Measurements from ENCODE around the gene PTPRQ. TPM values are rescaled to one million over a fixed set of nuclear protein-coding genes. Genes with fewer than 3 reads are reported as not detected.
"Not testable (repeated sequence)": the region's sequence is repeated elsewhere in the genome, so short reads cannot be mapped to it uniquely, and the experiment has no call there.

The PTPRQ gene
- total RNA-seq, 3 donors from 2014 or later: not detected

GRCh38 chr12:80676042-80676636 lies 232.1 kb downstream of the PTPRQ start:
- not testable (repeated sequence) for DNase-seq; H3K36me3 Mint-ChIP-seq (ENCODE audit: insufficient read depth); H3K4me3 Mint-ChIP-seq; H3K27me3 Mint-ChIP-seq (ENCODE audit: low read depth); H3K4me1 Mint-ChIP-seq (ENCODE audit: low read depth); ATAC-seq
- peaks cover 14% of the 10 kb centered on the region for H3K9me3 Mint-ChIP-seq

DNA sequence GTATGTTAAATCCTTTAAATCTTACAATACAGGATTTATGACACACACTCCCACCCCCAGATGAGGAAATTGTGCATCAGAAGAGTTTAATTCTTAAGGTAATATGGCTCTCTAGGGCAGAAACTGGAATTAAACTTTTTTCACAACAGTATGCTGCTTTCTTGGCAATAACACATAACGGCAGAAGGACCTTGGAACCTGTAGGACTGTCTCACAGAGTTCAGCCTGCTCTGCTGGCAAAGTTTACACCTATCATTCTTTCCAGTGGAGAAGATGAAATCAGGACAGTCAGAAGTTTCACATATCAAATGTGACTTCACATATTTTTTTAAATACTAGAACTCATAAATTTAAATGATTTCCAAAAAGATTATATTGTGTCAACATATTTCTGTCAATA lies 232.8 kb downstream of the PTPRQ start:
- ATAC-seq (no peak), DNase-seq (no peak)
- Mint-ChIP-seq H3K4me3 (no peak overlapping the region), H3K36me3 (ENCODE audit: insufficient read depth) (no peaks in the 10 kb centered on the region), H3K27me3 (ENCODE audit: low read depth) (no peaks in the 10 kb centered on the region), H3K4me1 (ENCODE audit: low read depth) (no peaks in the 10 kb centered on the region), H3K9me3 (peaks cover 12% of the 10 kb centered on the region)

DNA sequence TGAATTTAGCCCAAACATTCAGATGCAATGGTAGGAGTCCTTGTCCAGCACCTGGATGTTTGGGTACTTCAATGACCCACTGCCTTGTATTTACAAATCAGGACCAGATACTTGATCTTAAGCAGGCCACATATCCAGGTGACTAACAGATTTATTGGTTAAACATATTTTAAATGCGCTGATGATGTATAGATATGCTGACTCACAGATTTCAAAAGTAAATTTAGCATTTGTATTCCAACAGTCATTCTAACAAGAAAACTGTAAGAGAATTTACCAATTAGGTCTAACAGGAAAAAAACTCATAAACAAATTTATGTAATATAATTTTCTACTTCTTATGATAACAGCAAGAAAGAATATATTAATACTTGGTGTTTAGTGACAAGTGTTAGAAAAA lies 234.0 kb downstream of the PTPRQ start:
- no peak overlapping the region for H3K4me3 Mint-ChIP-seq
- no peak for ATAC-seq
- H3K4me1 Mint-ChIP-seq (ENCODE audit: low read depth): no peaks in the 10 kb centered on the region
- no peaks in the 10 kb centered on the region for H3K27me3 Mint-ChIP-seq (ENCODE audit: low read depth)
- H3K9me3 Mint-ChIP-seq: peaks cover 7% of the 10 kb centered on the region
- H3K36me3 Mint-ChIP-seq (ENCODE audit: insufficient read depth): no peaks in the 10 kb centered on the region
- no peak for DNase-seq

DNA sequence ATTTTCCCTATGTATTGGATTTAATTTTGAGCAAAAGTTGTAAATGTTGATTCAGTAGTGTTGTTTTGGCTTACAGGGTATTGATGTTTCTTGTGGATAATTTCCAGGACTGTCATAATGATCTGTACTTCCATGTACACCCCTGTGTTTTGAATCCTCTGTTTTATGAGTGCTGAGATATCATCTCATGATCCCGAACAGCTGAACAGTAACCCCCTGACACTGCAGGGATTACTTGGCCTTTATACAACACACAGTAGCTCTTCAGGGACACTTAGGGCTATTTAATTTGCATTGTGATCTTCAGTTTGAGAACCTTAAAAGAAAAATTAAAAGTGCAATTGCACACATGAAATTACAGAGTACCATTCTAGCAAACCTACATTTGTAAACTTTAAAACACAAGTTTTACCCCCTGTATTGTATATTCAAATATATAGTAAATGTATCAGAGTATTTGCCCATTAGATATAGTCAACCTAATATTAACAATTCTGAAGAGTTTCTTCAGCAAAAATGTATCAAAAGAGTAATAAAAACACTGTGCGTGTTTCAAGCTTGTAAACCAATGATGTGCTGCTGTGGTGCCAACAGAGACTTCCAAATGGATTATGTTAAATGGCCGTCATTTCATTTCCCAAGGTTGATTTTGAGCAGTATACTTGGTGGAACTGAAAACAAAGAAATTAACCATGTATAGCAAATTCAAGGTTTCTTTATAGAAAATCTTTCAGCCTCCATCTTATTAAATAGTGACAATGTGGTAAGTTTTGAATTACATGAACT lies 235.5 kb downstream of the PTPRQ start:
- Mint-ChIP-seq H3K27me3 (ENCODE audit: low read depth) (no peaks in the 10 kb centered on the region), H3K36me3 (ENCODE audit: insufficient read depth) (no peaks in the 10 kb centered on the region), H3K9me3 (peaks cover 5% of the 10 kb centered on the region), H3K4me1 (ENCODE audit: low read depth) (no peaks in the 10 kb centered on the region), H3K4me3 (no peak overlapping the region)
- ATAC-seq: no peak
- DNase-seq: no peak

DNA sequence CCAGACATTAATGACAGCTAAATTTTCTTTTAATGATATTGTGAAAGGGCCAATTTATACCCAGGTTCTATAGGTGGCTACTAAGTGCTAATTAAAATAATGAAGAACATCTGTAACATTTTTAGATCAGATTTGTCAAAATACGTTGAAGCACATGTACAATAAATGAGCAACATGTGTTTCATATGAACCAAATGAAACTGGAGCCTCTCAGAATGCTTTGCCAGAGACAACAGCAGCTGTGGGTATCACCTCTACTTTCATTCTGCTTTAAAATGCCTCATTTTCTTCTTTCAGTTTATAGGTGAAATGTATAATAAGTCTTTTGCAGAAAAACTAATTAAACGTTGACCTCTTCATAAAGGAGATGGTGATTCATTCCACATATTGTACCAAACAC lies 237.3 kb downstream of the PTPRQ start:
- no peaks in the 10 kb centered on the region for H3K36me3 Mint-ChIP-seq (ENCODE audit: insufficient read depth)
- no peak for ATAC-seq
- peaks cover 5% of the 10 kb centered on the region for H3K9me3 Mint-ChIP-seq
- DNase-seq: no peak
- no peaks in the 10 kb centered on the region for H3K27me3 Mint-ChIP-seq (ENCODE audit: low read depth)
- no peaks in the 10 kb centered on the region for H3K4me1 Mint-ChIP-seq (ENCODE audit: low read depth)
- H3K4me3 Mint-ChIP-seq: no peak overlapping the region

GRCh38 chr12:80681786-80682185 lies 237.8 kb downstream of the PTPRQ start:
- Mint-ChIP-seq H3K9me3 (peaks cover 5% of the 10 kb centered on the region), H3K27me3 (ENCODE audit: low read depth) (no peaks in the 10 kb centered on the region), H3K4me1 (ENCODE audit: low read depth) (no peaks in the 10 kb centered on the region), H3K4me3 (no peak overlapping the region), H3K36me3 (ENCODE audit: insufficient read depth) (no peaks in the 10 kb centered on the region)
- ATAC-seq: no peak
- no peak for DNase-seq

DNA sequence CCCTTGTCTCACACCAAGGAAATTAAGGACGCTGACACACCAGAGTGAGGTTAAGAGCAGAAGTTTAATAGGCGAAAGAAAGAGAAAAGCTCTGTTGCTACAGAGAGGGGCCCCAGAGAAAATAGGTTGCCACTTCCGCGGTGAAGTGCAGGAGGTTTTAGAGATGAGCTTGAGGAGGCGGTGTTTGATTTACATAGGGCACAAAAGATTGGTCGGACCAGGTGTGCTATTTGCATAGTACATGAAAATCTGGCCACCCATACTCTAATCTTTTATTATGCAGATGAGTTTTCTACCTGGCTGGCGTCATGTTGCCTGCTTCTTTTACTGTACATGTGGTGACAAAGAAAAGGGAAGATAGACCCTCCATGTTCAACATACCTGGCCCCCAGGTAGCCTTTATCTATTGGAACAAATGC lies 240.1 kb downstream of the PTPRQ start:
- Mint-ChIP-seq H3K4me1 (ENCODE audit: low read depth) (no peaks in the 10 kb centered on the region), H3K27me3 (ENCODE audit: low read depth) (no peaks in the 10 kb centered on the region), H3K9me3 (no peaks in the 10 kb centered on the region), H3K4me3 (no peak overlapping the region), H3K36me3 (ENCODE audit: insufficient read depth) (no peaks in the 10 kb centered on the region)
- no peak for DNase-seq
- no peak for ATAC-seq

- ATAC-seq: no peak
- Mint-ChIP-seq H3K36me3 (ENCODE audit: insufficient read depth) (no peaks in the 10 kb centered on the region), H3K4me1 (ENCODE audit: low read depth) (no peaks in the 10 kb centered on the region), H3K4me3 (no peak overlapping the region), H3K27me3 (ENCODE audit: low read depth) (no peaks in the 10 kb centered on the region), H3K9me3 (no peaks in the 10 kb centered on the region)
- no peak for DNase-seq
Measured at GRCh38 chr12:80690090-80690489, 246.1 kb downstream of the PTPRQ start.

GRCh38 chr12:80690513-80690912 lies 246.5 kb downstream of the PTPRQ start:
- no peak for DNase-seq
- Mint-ChIP-seq H3K4me3 (no peak overlapping the region), H3K4me1 (ENCODE audit: low read depth) (no peaks in the 10 kb centered on the region), H3K9me3 (no peaks in the 10 kb centered on the region), H3K27me3 (ENCODE audit: low read depth) (no peaks in the 10 kb centered on the region), H3K36me3 (ENCODE audit: insufficient read depth) (no peaks in the 10 kb centered on the region)
- ATAC-seq: no peak

DNA sequence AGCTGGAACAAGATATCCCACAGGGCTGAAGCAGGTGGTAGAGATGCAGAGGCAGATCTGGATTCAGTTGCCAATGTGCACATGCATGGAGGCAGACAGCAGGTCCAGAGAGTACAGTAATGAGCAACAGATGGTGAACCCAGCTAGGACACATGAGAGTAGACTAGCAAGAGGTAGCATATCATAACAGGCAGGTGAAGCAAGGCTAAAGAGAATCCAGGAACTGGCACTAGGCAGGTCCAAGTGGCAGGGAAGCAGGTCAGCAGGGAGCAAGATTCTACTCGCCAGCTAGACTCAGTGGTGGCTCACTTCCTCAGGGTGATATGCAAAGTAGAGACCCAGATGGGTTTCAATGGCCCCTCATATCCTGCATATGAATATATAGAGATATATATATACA lies 248.1 kb downstream of the PTPRQ start:
- DNase-seq (no peak), ATAC-seq (no peak)
- Mint-ChIP-seq H3K4me3 (no peak overlapping the region), H3K36me3 (ENCODE audit: insufficient read depth) (no peaks in the 10 kb centered on the region), H3K9me3 (no peaks in the 10 kb centered on the region), H3K4me1 (ENCODE audit: low read depth) (no peaks in the 10 kb centered on the region), H3K27me3 (ENCODE audit: low read depth) (no peaks in the 10 kb centered on the region)

- Mint-ChIP-seq H3K9me3 (no peaks in the 10 kb centered on the region), H3K27me3 (ENCODE audit: low read depth) (no peaks in the 10 kb centered on the region), H3K4me3 (no peak overlapping the region), H3K36me3 (ENCODE audit: insufficient read depth) (no peaks in the 10 kb centered on the region), H3K4me1 (ENCODE audit: low read depth) (no peaks in the 10 kb centered on the region)
- ATAC-seq (no peak), DNase-seq (no peak)
Measured at GRCh38 chr12:80697270-80697887, 253.3 kb downstream of the PTPRQ start.

DNA sequence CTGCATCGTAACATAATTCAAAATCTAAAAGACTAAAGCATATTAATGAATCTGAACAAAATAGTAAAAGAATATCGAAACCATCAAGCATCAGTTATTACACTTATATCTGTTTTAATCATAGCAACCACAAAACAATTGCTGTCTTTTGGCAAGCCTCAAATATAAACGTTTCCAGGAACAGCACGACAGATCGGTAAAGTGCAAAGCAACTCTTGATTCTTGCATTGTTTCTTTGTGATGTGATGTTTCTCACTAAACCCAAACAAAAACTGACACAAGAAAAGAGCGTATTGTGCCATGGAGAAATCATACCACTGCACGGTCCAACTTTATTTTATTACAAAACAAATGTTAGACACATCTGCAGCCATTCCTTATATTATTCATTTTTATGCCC lies 254.2 kb downstream of the PTPRQ start:
- Mint-ChIP-seq H3K9me3 (peaks cover 2% of the 10 kb centered on the region), H3K4me3 (no peak overlapping the region), H3K27me3 (ENCODE audit: low read depth) (no peaks in the 10 kb centered on the region), H3K4me1 (ENCODE audit: low read depth) (no peaks in the 10 kb centered on the region), H3K36me3 (ENCODE audit: insufficient read depth) (no peaks in the 10 kb centered on the region)
- no peak for DNase-seq
- ATAC-seq: no peak

DNA sequence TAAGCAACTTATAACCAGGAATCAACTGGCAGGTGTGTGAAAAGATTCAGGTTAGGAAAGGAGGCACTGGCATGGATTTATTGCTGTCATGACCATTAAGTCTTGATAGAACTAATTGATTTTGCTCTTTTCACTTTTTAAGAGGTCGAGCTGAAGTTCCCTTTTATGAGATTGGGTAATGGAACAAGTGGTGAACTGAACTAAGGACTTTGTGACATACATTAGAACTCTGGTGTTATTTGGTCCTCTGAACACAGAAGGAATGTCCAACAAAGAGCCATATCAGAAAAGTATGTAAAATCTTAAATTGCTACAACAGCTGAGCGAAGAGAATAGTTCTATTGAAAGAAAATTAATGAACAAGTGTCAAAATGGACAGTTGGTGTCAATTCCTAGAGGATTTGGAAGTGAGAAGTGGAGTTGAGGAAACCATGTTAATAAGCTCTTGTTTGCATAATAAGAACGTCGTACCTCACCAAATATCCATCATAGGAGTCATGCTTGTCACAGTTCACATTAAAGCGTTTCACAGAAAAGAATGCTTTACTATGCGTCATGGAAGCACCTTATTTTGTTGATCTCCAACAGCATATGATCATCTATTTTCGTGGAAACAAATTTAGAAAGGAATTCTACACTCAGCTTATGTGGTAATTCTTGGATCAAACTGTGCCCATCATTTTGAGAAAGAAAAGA lies 255.0 kb downstream of the PTPRQ start:
- Mint-ChIP-seq H3K4me1 (ENCODE audit: low read depth) (no peaks in the 10 kb centered on the region), H3K9me3 (peaks cover 4% of the 10 kb centered on the region), H3K36me3 (ENCODE audit: insufficient read depth) (no peaks in the 10 kb centered on the region), H3K27me3 (ENCODE audit: low read depth) (no peaks in the 10 kb centered on the region), H3K4me3 (no peak overlapping the region)
- no peak for DNase-seq
- no peak for ATAC-seq

DNA sequence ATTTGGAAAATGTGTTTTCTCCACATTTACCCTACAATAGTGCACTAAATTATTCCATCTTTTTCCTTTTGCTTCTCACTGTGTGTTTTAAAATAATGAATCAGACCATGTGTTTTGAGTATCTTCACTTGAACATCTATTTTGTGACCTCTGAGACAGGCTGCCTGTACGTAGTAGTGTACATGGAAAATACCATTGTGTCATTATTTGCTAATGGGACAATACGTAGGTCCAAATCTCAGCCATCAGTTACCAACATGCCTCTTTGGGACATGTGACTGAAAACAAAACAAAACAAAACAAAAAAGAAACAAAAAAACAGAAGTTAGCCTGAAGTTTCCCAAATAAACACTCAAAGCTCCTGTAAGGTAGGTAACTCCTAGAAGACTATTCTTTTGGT lies 256.3 kb downstream of the PTPRQ start:
- DNase-seq (no peak), ATAC-seq (no peak)
- no peaks in the 10 kb centered on the region for H3K4me1 Mint-ChIP-seq (ENCODE audit: low read depth)
- H3K4me3 Mint-ChIP-seq: no peak overlapping the region
- no peaks in the 10 kb centered on the region for H3K36me3 Mint-ChIP-seq (ENCODE audit: insufficient read depth)
- H3K9me3 Mint-ChIP-seq: peaks cover 4% of the 10 kb centered on the region
- no peaks in the 10 kb centered on the region for H3K27me3 Mint-ChIP-seq (ENCODE audit: low read depth)

Data from activated T-cell treated with anti-CD3 and anti-CD28 coated beads, Interleukin-2, amount 50 U/mL, for 4 hours (primary cell).